ENCODE results near the gene DNAJC13. TPM values are rescaled to one million over a fixed set of nuclear protein-coding genes. Genes with fewer than 3 reads are reported as not detected.

Gene DNAJC13
- total RNA-seq, 2 donors from 2014 or later, result 34.3 to 43.1 TPM

- DNase-seq (ENCODE audit: low spot score in 2 of 2), result no peak
- Mint-ChIP-seq H3K36me3 (peaks cover 0 to 18% of the 10 kb centered on the region in 2 donors), H3K9me3 (no peaks in the 10 kb centered on the region), H3K27ac (peak overlapping the region in 1 of 2 donors; percentile 23)
- no peak for ATAC-seq
Measured at GRCh38 chr3:132435911-132436425, 18.7 kb downstream of the DNAJC13 start.

DNA sequence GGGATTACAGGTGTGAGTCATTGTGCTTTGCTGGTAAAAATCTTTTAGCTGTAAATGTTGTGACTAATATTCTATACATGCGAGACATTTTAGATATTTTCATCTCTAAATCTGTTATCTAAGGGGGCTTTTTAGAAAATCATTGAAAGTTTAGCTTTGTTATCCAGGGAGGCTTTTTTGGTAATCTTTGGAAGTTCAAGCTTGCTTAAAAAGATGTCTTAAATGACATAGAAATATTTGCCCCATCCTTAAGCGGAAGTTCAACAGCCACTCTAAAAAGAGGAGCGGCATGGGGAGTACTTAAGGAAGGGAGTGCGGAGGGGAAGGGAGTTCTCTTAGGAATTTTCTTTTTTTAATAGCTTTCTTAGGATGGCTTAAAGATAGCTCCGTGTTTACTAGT lies 26.1 kb downstream of the DNAJC13 start:
- ATAC-seq (no peak), DNase-seq (ENCODE audit: low spot score in 2 of 2) (no peak)
- Mint-ChIP-seq H3K36me3 (peaks cover 0 to 11% of the 10 kb centered on the region in 2 donors), H3K9me3 (no peaks in the 10 kb centered on the region), H3K27ac (peak overlapping the region in 1 of 2 donors; percentile 14)

GRCh38 chr3:132444383-132444782 lies 27.1 kb downstream of the DNAJC13 start:
- DNase-seq (ENCODE audit: low spot score in 2 of 2) (no peak), ATAC-seq (no peak)
- no peaks in the 10 kb centered on the region for H3K9me3 Mint-ChIP-seq
- no peak overlapping the region for H3K27ac Mint-ChIP-seq
- peaks cover 0 to 6% of the 10 kb centered on the region in 2 donors for H3K36me3 Mint-ChIP-seq

- Mint-ChIP-seq H3K9me3 (no peaks in the 10 kb centered on the region), H3K36me3 (no peaks in the 10 kb centered on the region), H3K27ac (no peak overlapping the region)
- no peak for DNase-seq (ENCODE audit: low spot score in 2 of 2)
- ATAC-seq, result no peak
Measured at GRCh38 chr3:132445817-132446216, 28.5 kb downstream of the DNAJC13 start.

GRCh38 chr3:132448216-132448961 lies 31.1 kb downstream of the DNAJC13 start:
- Mint-ChIP-seq H3K36me3 (no peaks in the 10 kb centered on the region), H3K9me3 (no peaks in the 10 kb centered on the region), H3K27ac (no peak overlapping the region)
- no peak for ATAC-seq
- no peak for DNase-seq (ENCODE audit: low spot score in 2 of 2)

- peaks cover 12% of the 10 kb centered on the region in 2 donors for H3K36me3 Mint-ChIP-seq
Measured at GRCh38 chr3:132456136-132456535, 38.8 kb downstream of the DNAJC13 start.

GRCh38 chr3:132456571-132456970 lies 39.3 kb downstream of the DNAJC13 start:
- Mint-ChIP-seq H3K9me3 (no peaks in the 10 kb centered on the region), H3K36me3 (peaks cover 12% of the 10 kb centered on the region in 2 donors), H3K27ac (no peak overlapping the region)
- no peak for DNase-seq (ENCODE audit: low spot score in 2 of 2)
- ATAC-seq, result no peak

More at GRCh38 chr3:132456136-132456535, 38.8 kb downstream of the DNAJC13 start:
- Mint-ChIP-seq H3K27ac (no peak overlapping the region), H3K9me3 (no peaks in the 10 kb centered on the region)
- ATAC-seq (no peak), DNase-seq (ENCODE audit: low spot score in 2 of 2) (no peak)

- ATAC-seq, result no peak
- H3K36me3 Mint-ChIP-seq, result peaks cover 12% of the 10 kb centered on the region in 2 donors
- H3K27ac Mint-ChIP-seq, result no peak overlapping the region
- no peak for DNase-seq (ENCODE audit: low spot score in 2 of 2)
- no peaks in the 10 kb centered on the region for H3K9me3 Mint-ChIP-seq
Measured at GRCh38 chr3:132457286-132457685, 40.0 kb downstream of the DNAJC13 start.

- DNase-seq (ENCODE audit: low spot score in 2 of 2), result no peak
- Mint-ChIP-seq H3K27ac (no peak overlapping the region), H3K36me3 (peaks cover 11 to 12% of the 10 kb centered on the region in 2 donors), H3K9me3 (no peaks in the 10 kb centered on the region)
- no peak for ATAC-seq
Measured at GRCh38 chr3:132459551-132459950, 42.2 kb downstream of the DNAJC13 start.

DNA sequence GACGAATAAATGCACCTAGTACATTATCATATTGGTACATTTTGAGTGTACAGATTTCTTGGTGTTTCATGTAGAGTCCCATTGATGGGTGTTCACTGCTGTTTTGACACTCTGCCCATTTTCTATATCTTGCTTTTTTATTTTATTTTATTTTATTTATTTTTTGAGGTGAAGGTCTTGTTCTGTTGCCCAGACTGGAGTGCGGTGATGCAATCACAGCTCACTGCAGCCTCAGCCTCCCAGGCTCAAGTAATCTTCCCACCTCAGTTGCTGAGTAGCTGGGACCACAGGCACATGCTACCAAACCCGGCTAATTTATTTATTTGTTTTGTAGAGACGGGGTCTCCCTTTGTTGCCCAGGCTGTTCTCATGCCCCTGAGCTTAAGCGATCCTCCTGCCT lies 44.2 kb downstream of the DNAJC13 start:
- no peaks in the 10 kb centered on the region for H3K9me3 Mint-ChIP-seq
- ATAC-seq (no peak), DNase-seq (ENCODE audit: low spot score in 2 of 2) (no peak)
- peaks cover 0 to 3% of the 10 kb centered on the region in 2 donors for H3K36me3 Mint-ChIP-seq
- H3K27ac Mint-ChIP-seq, result no peak overlapping the region

DNA sequence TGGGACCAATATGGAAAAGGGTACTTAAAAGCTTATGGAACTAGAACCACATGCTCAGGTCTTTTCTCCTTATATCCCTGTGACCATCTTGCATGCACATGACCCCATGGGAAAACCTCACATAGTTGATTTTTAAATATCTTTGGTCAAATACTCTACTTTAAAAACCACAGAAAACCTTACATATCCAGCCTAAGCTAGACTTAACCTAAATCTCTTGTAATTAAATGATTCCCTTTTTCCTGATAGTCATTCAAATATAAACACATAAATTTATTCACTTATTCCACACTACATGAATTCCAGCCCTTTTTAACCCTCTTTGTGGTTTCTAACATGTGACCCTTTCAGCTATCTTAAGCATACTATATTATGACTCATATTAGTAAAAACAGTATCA lies 46.8 kb downstream of the DNAJC13 start:
- DNase-seq (ENCODE audit: low spot score in 2 of 2) (no peak), ATAC-seq (no peak)
- Mint-ChIP-seq H3K27ac (no peak overlapping the region), H3K36me3 (peaks cover 4 to 5% of the 10 kb centered on the region in 2 donors), H3K9me3 (no peaks in the 10 kb centered on the region)

DNA sequence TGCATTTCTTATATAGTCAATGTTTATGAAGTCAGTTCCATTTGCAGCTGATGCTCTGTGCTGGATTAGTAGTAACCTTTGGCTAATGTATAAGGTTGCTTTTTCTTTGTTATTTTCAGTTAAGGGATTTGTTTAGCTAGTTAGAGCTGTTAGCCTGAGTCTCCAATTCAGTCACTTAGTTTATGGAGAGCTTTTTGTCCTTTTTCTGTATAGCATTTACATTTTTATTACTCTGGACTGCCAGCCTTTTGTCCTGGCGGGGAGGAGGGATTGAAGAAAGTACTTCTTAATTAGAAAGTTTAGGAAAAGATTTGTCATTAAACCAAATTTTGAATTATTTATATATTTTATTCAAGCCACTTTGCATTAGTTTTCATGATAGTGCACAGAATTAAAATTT lies 52.0 kb downstream of the DNAJC13 start:
- DNase-seq (ENCODE audit: low spot score in 2 of 2), result no peak
- peaks cover 4 to 5% of the 10 kb centered on the region in 2 donors for H3K36me3 Mint-ChIP-seq
- ATAC-seq, result no peak
- no peaks in the 10 kb centered on the region for H3K9me3 Mint-ChIP-seq
- no peak overlapping the region for H3K27ac Mint-ChIP-seq

DNA sequence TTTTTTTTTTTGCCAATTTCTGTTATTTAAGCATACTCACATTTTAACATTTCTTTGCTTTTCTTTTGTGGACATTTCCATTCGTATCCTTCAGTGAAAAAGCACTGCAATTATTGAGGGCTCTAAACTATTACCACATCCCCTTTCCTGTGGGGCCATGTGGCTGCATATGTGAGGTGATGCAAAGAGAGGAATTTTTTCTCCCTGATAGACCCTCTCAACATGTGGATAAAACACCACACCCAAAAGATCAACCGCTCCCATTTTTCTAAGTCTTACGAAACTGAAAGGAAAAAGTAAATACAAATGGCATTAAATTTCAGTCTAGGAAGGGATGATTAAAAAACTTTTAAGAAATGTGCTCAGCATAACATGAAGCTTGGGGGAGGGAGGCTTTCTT lies 68.8 kb downstream of the DNAJC13 start:
- no peak for DNase-seq (ENCODE audit: low spot score in 2 of 2)
- no peak overlapping the region for H3K27ac Mint-ChIP-seq
- H3K36me3 Mint-ChIP-seq, result no peaks in the 10 kb centered on the region
- ATAC-seq, result no peak
- no peaks in the 10 kb centered on the region for H3K9me3 Mint-ChIP-seq

DNA sequence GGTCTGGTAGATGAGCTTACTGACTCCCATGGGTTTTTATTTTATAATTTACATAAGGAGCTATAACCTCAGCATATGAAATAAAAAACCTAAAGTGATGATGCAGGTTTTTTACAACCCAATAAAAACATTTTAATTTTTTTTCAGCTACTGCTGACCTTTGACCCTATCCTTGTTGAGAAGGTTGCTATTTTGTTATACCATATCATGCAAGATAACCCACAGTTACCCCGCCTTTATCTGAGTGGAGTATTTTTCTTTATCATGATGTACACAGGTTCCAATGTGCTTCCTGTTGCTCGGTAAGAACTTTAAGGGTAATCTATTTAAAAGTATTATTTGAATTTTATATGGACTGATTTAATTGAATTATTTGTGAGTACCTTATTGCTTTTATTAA lies 70.8 kb downstream of the DNAJC13 start:
- ATAC-seq, result no peak

DNA sequence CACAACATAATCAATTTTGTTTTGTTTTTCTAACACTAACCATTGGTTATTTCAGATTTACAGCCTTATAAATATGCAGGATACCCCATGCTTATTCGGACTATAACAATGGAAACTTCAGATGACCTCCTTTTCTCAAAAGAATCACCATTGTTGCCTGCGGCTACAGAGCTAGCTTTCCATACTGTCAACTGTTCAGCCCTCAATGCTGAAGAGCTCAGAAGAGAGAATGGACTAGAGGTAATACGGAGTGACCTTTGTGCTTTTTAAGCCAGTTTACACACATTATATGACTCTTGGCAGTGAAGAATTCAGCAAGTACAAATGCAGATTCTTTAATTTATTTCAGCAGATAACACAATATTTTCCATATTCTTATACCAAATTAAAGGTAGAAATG lies 81.8 kb downstream of the DNAJC13 start:
- Mint-ChIP-seq H3K27ac (no peak overlapping the region), H3K36me3 (peaks cover 10 to 12% of the 10 kb centered on the region in 2 donors), H3K9me3 (no peaks in the 10 kb centered on the region)
- DNase-seq (ENCODE audit: low spot score in 2 of 2) (no peak), ATAC-seq (no peak)

More for the DNA sequence above, 70.8 kb downstream of the DNAJC13 start:
- no peaks in the 10 kb centered on the region for H3K36me3 Mint-ChIP-seq
- H3K27ac Mint-ChIP-seq, result no peak overlapping the region
- DNase-seq (ENCODE audit: low spot score in 2 of 2), result no peak
- no peaks in the 10 kb centered on the region for H3K9me3 Mint-ChIP-seq

DNA sequence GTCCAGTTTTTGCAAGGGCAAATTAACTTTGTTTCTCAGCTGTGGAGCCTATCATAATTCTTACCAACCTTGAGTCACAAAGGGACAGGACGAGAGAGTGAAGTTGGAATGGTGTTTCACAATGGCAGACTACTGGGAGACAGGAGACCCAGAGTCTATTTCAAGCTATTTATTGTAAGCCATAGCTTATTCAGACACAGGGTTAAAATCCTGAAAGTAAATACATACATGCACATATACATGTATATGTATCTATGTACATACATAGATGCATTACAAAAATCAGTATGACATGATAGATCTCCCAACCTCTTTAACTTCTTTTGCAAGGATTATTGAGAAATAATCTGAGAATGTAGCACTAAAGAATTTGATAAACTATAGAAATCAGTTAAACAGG lies 86.3 kb downstream of the DNAJC13 start:
- DNase-seq (ENCODE audit: low spot score in 2 of 2), result no peak
- H3K27ac Mint-ChIP-seq, result no peak overlapping the region
- no peaks in the 10 kb centered on the region for H3K9me3 Mint-ChIP-seq
- H3K36me3 Mint-ChIP-seq, result peaks cover 8 to 22% of the 10 kb centered on the region in 2 donors
- no peak for ATAC-seq

- H3K9me3 Mint-ChIP-seq, result no peaks in the 10 kb centered on the region
- no peak for ATAC-seq
Measured at GRCh38 chr3:132504375-132504933, 87.2 kb downstream of the DNAJC13 start.

GRCh38 chr3:132507657-132508056 lies 90.4 kb downstream of the DNAJC13 start:
- Mint-ChIP-seq H3K36me3 (peaks cover 8 to 17% of the 10 kb centered on the region in 2 donors), H3K9me3 (no peaks in the 10 kb centered on the region), H3K27ac (peak overlapping the region in 1 of 2 donors; percentile 37)
- ATAC-seq, result no peak
- no peak for DNase-seq (ENCODE audit: low spot score in 2 of 2)

More at GRCh38 chr3:132504375-132504933, 87.2 kb downstream of the DNAJC13 start:
- peaks cover 8 to 22% of the 10 kb centered on the region in 2 donors for H3K36me3 Mint-ChIP-seq
- DNase-seq (ENCODE audit: low spot score in 2 of 2), result no peak
- H3K27ac Mint-ChIP-seq, result no peak overlapping the region

All from activated naive CD4-positive, alpha-beta T cell treated with anti-CD3 and anti-CD28 coated beads, Interleukin-2, amount 50 U/mL, for 72 hours (primary cell).